Endodermal cell (in vitro differentiated cells): Measurements from ENCODE around the gene MYCBPAP. TPM values are rescaled to one million over a fixed set of nuclear protein-coding genes. Genes with fewer than 3 reads are reported as not detected.

Experiments
- DNase-seq: peaks from one replicate; pipeline ENCODE4 v3.0.0-alpha.2; 2017
- H3K27ac ChIP-seq: 2 replicates; pipeline ENCODE4 v1.5.1; 2013; ENCODE audit warnings: mild to moderate bottlenecking, low read depth, low read length, moderate library complexity
- H3K27me3 ChIP-seq: 2 replicates; pipeline ENCODE4 v1.6.1; 2013; ENCODE audit warnings: mild to moderate bottlenecking, low read length, moderate library complexity; ENCODE audit not compliant: insufficient read depth, control insufficient read depth, poor library complexity, severe bottlenecking
- H3K36me3 ChIP-seq: 2 replicates; pipeline ENCODE4 v1.7.0; 2013; ENCODE audit warnings: mild to moderate bottlenecking, low read length, moderate library complexity; ENCODE audit not compliant: control insufficient read depth, insufficient read depth
- H3K4me1 ChIP-seq: one replicate; pipeline ENCODE4 v1.7.0; 2013; ENCODE audit warnings: low read length; ENCODE audit not compliant: control insufficient read depth, insufficient read depth
- H3K4me3 ChIP-seq: 2 replicates; pipeline ENCODE4 v1.5.1; 2013; ENCODE audit warnings: mild to moderate bottlenecking, low read length, moderate library complexity
- H3K9ac ChIP-seq: 2 replicates; pipeline ENCODE4 v1.6.1; 2013; ENCODE audit warnings: mild to moderate bottlenecking, low read length, moderate library complexity; ENCODE audit not compliant: poor library complexity, severe bottlenecking; ENCODE audit errors: extremely low read depth
- H3K9me3 ChIP-seq: 2 replicates; pipeline ENCODE4 v1.6.1; 2013; ENCODE audit warnings: mild to moderate bottlenecking, low read length, moderate library complexity; ENCODE audit not compliant: control insufficient read depth
- H3K27ac Mint-ChIP-seq: 2 replicates; pipeline ENCODE4 v1.8.0; 2020; ENCODE audit warnings: mixed read lengths
- H3K27me3 Mint-ChIP-seq: 2 replicates; pipeline ENCODE4 v1.8.0; 2021; ENCODE audit warnings: mild to moderate bottlenecking, mixed read lengths; ENCODE audit not compliant: insufficient read depth
- H3K36me3 Mint-ChIP-seq: 2 replicates; pipeline ENCODE4 v1.8.0; 2020; ENCODE audit warnings: low read depth, mixed read lengths
- H3K4me1 Mint-ChIP-seq: 2 replicates; pipeline ENCODE4 v1.8.0; 2020; ENCODE audit warnings: mixed read lengths
- H3K4me3 Mint-ChIP-seq: 2 replicates; pipeline ENCODE4 v1.8.0; 2020; ENCODE audit warnings: mild to moderate bottlenecking, moderate library complexity, mixed read lengths
- H3K9me3 Mint-ChIP-seq: 2 replicates; pipeline ENCODE4 v1.8.0; 2020; ENCODE audit warnings: mild to moderate bottlenecking, mixed read lengths
- CTCF ChIP-seq: fragments of 200-600 bp; sonication (generic); conservative IDR thresholded peaks from 2 replicates; pipeline ENCODE4 v1.5.0; 2021; ENCODE audit warnings: antibody characterized with exemption, mild to moderate bottlenecking
- WGBS, 2 experiments: methylation state at CpG; one replicate each; pipeline versions ENCODE4 v1.1.5 to v1.1.7; 2013; ENCODE audit warnings: missing lambda C conversion rate in 2 of 2, mixed read lengths in 1 of 2; ENCODE audit not compliant: insufficient coverage in 1 of 2, insufficient read length in 1 of 2; 5-methylcytosine and 5-hydroxymethylcytosine counted together
- total RNA-seq, 2 donors: library from RNA; stranded (reverse); fragmentation: NEBNext Ultra II Directional in 1 of 2; extraction: Animal tissue kit (Norgen Biotek cat#: 25700) in 1 of 2; gene quantifications; 2 replicates in 1 of 2; 3 replicates in 1 of 2; pipeline ENCODE4 v1.2.1, GENCODE V29; 2021

Gene MYCBPAP
- total RNA-seq, 2 donors from 2014 or later, result 3.5 to 7.1 TPM

GRCh38 chr17:50578173-50578572, 69.9 kb downstream of the MYCBPAP start:
- Mint-ChIP-seq H3K4me3 (no peak overlapping the region), H3K36me3 (no peaks in the 10 kb centered on the region), H3K27ac (no peak overlapping the region), H3K9me3 (no peaks in the 10 kb centered on the region), H3K27me3 (peaks cover 13% of the 10 kb centered on the region), H3K4me1 (peaks cover 6% of the 10 kb centered on the region)
- no peak overlapping the region for H3K4me3 ChIP-seq
- H3K9ac ChIP-seq, result no peak overlapping the region
- no peak overlapping the region for H3K27ac ChIP-seq
- no peaks in the 10 kb centered on the region for H3K9me3 ChIP-seq
- H3K36me3 ChIP-seq, result no peaks in the 10 kb centered on the region
- TF ChIP-seq CTCF, result no peak
- no peak for DNase-seq
- H3K27me3 ChIP-seq, result no peaks in the 10 kb centered on the region
- 92 to 96% methylated on average over 14 to 16 of the region's 16 CpGs for WGBS, 2 experiments
- H3K4me1 ChIP-seq, result no peaks in the 10 kb centered on the region

- H3K36me3 ChIP-seq, result no peaks in the 10 kb centered on the region
- no peaks in the 10 kb centered on the region for H3K4me1 ChIP-seq
- no peaks in the 10 kb centered on the region for H3K27me3 ChIP-seq
- no peaks in the 10 kb centered on the region for H3K36me3 Mint-ChIP-seq
- no peaks in the 10 kb centered on the region for H3K9me3 ChIP-seq
- peaks cover 13% of the 10 kb centered on the region for H3K27me3 Mint-ChIP-seq
- whole genome bisulfite sequencing, 2 experiments, result 71 to 91% methylated on average over 1 to 7 of the region's 7 CpGs
- H3K27ac Mint-ChIP-seq, result no peak overlapping the region
- H3K4me3 Mint-ChIP-seq, result no peak overlapping the region
- no peak overlapping the region for H3K27ac ChIP-seq
- H3K9me3 Mint-ChIP-seq, result no peaks in the 10 kb centered on the region
- H3K4me1 Mint-ChIP-seq, result peaks cover 12% of the 10 kb centered on the region
- no peak for TF ChIP-seq CTCF
- DNase-seq, result no peak
- H3K9ac ChIP-seq, result no peak overlapping the region
- H3K4me3 ChIP-seq, result no peak overlapping the region
Observed at GRCh38 chr17:50579399-50579798, 71.2 kb downstream of the MYCBPAP start.

GRCh38 chr17:50580646-50581045, 72.4 kb downstream of the MYCBPAP start:
- no peak overlapping the region for H3K27ac ChIP-seq
- Mint-ChIP-seq H3K36me3 (no peaks in the 10 kb centered on the region), H3K27ac (no peak overlapping the region), H3K9me3 (no peaks in the 10 kb centered on the region), H3K4me1 (peaks cover 11% of the 10 kb centered on the region), H3K4me3 (no peak overlapping the region), H3K27me3 (peaks cover 13% of the 10 kb centered on the region)
- no peaks in the 10 kb centered on the region for H3K9me3 ChIP-seq
- no peak overlapping the region for H3K9ac ChIP-seq
- no peak for TF ChIP-seq CTCF
- H3K4me3 ChIP-seq, result no peak overlapping the region
- H3K36me3 ChIP-seq, result no peaks in the 10 kb centered on the region
- 80 to 88% methylated on average over 2 to 9 of the region's 9 CpGs for WGBS, 2 experiments
- no peak for DNase-seq
- H3K27me3 ChIP-seq, result no peaks in the 10 kb centered on the region
- H3K4me1 ChIP-seq, result no peaks in the 10 kb centered on the region

Other genes starting within 250 kb of the MYCBPAP start
- gene TMEM92, start 234.0 kb upstream of the MYCBPAP start, total RNA-seq, result 10 to 100 TPM; 34.3 to 35.8 TPM
- 10 to 100 TPM; 54.1 to 65.9 TPM for gene XYLT2, start 162.3 kb upstream of the MYCBPAP start, total RNA-seq
- gene MRPL27, start 135.3 kb upstream of the MYCBPAP start, total RNA-seq, result 10 to 100 TPM; 70.9 to 76.7 TPM
- 10 to 100 TPM; 14.1 to 26.8 TPM for gene EME1, start 135.2 kb upstream of the MYCBPAP start, total RNA-seq
- gene LRRC59, start 110.9 kb upstream of the MYCBPAP start, total RNA-seq, result 10 to 100 TPM; 87.9 to 98.2 TPM
- gene ACSF2, start 82.2 kb upstream of the MYCBPAP start, total RNA-seq, result 10 to 100 TPM; 61.7 to 76.5 TPM
- gene CHAD, start 39.6 kb upstream of the MYCBPAP start, total RNA-seq, result under 1 TPM in 1 of 2 donors, not detected in 1; 0.15 TPM
- 10 to 100 TPM; 26.6 to 35.8 TPM for gene RSAD1, start 29.6 kb upstream of the MYCBPAP start, total RNA-seq
- under 1 TPM in 1 of 2 donors, not detected in 1; 0.66 TPM for gene EPN3, start 24.3 kb downstream of the MYCBPAP start, total RNA-seq
- gene SPATA20, start 38.7 kb downstream of the MYCBPAP start, total RNA-seq, result 10 to 100 TPM; 40.4 to 40.5 TPM
- gene CACNA1G, start 52.3 kb downstream of the MYCBPAP start, total RNA-seq, result 1 to 10 TPM in 1 of 2 donors, under 1 TPM in 1; 0.84 to 1.1 TPM
- gene ABCC3, start 126.4 kb downstream of the MYCBPAP start, total RNA-seq, result under 1 TPM; 0.22 to 0.91 TPM
- gene ANKRD40, start 199.5 kb downstream of the MYCBPAP start, total RNA-seq, result 10 to 100 TPM; 44.9 to 60.3 TPM
- gene LUC7L3, start 211.2 kb downstream of the MYCBPAP start, total RNA-seq, result 100 to 1,000 TPM; 122 to 169 TPM